Measurements from ENCODE around the gene ETV3L.

- TF ChIP-seq EZH2 (IDR thresholded peaks at IDR 0.05) (no peak), POLR2AphosphoS5 (IDR thresholded peaks at IDR 0.05; ENCODE audit: borderline replicate concordance, low read depth, low read length) (no peak), FOXP2 (optimal IDR thresholded peaks at IDR 0.05; ENCODE audit: control extremely low read depth, extremely low read length, insufficient read depth) (no peak)
These were observed 8.8 kb upstream of the ETV3L start for GRCh38 chr1:157108448-157108847.
